Smooth muscle cell (in vitro differentiated cells): ENCODE results near the gene RPL13. TPM values are rescaled to one million over a fixed set of nuclear protein-coding genes. Genes with fewer than 3 reads are reported as not detected.

Experiments
- DNase-seq: peaks from one replicate; lab custom pipeline; 2025; ENCODE audit not compliant: unreplicated experiment; lab: John Stamatoyannopoulos, UW
- H2AFZ ChIP-seq: fragments of 200-600 bp; sonication (generic); 2 replicates; pipeline ENCODE4 v1.6.0; 2016; ENCODE audit warnings: antibody characterized with exemption, low read depth, mild to moderate bottlenecking
- H3F3A ChIP-seq: fragments of 200-600 bp; sonication (generic); 2 replicates; pipeline ENCODE4 v1.6.0; 2017; ENCODE audit warnings: antibody characterized with exemption, low read depth
- H3K27ac ChIP-seq: fragments of 200-600 bp; sonication (generic); 2 replicates; pipeline ENCODE4 v1.5.1; 2016; ENCODE audit warnings: low read depth, mild to moderate bottlenecking
- H3K27me3 ChIP-seq: fragments of 200-600 bp; sonication (generic); 2 replicates; pipeline ENCODE4 v1.6.1; 2016; ENCODE audit warnings: low read depth, mild to moderate bottlenecking
- H3K36me3 ChIP-seq: fragments of 200-600 bp; sonication (generic); 2 replicates; pipeline ENCODE4 v1.5.1; 2016; ENCODE audit warnings: low read depth
- H3K4me1 ChIP-seq: fragments of 200-600 bp; sonication (generic); 2 replicates; pipeline ENCODE4 v1.5.1; 2016; ENCODE audit warnings: low read depth
- H3K4me2 ChIP-seq: fragments of 200-600 bp; sonication (generic); 2 replicates; pipeline ENCODE4 v1.6.0; 2016; ENCODE audit warnings: mild to moderate bottlenecking
- H3K4me3 ChIP-seq: fragments of 200-600 bp; sonication (generic); 2 replicates; pipeline ENCODE4 v1.5.1; 2016; ENCODE audit warnings: mild to moderate bottlenecking
- H3K79me2 ChIP-seq: fragments of 200-600 bp; sonication (generic); 2 replicates; pipeline ENCODE4 v1.6.0; 2016; ENCODE audit warnings: low read depth, mild to moderate bottlenecking
- H3K9ac ChIP-seq: fragments of 200-600 bp; sonication (generic); 2 replicates; pipeline ENCODE4 v1.6.0; 2016; ENCODE audit warnings: low read depth
- H3K9me3 ChIP-seq: fragments of 200-600 bp; sonication (generic); replicated peaks from 2 replicates; pipeline ENCODE4 v1.5.1; 2016; ENCODE audit warnings: low read depth
- H4K20me1 ChIP-seq: fragments of 200-600 bp; sonication (generic); 2 replicates; pipeline ENCODE4 v1.6.0; 2016; ENCODE audit warnings: low read depth
- WGBS: methylation state at CpG from one replicate; pipeline ENCODE4 v1.1.7; 2016; ENCODE audit warnings: low lambda C conversion rate; 5-methylcytosine and 5-hydroxymethylcytosine counted together
- polyA plus RNA-seq: library from polyadenylated mRNA; unstranded; fragments of >200 nt; fragmentation: Nextera tagmentation; extraction: Ambion mirVana; gene quantifications from 2 replicates; pipeline ENCODE4 v1.2.1, GENCODE V29; 2016
- total RNA-seq: library from RNA; depleted of rRNA; stranded (reverse); fragments of >200 nt; gene quantifications from 2 replicates; pipeline ENCODE4 v1.2.3, GENCODE V29; 2014
- TF ChIP-seq, protein P1 (sequence below): fragments of 200-600 bp; sonication (generic); IDR thresholded peaks from 2 replicates; pipeline ENCODE4 v1.5.1; 2017; ENCODE audit warnings: borderline replicate concordance, mild to moderate bottlenecking, antibody characterized with exemption; ENCODE audit not compliant: insufficient read depth, poor library complexity, severe bottlenecking

Gene RPL13
- total and polyA plus RNA-seq, 2 experiments from 2014 or later = 1,063 to 3,917 TPM

DNA sequence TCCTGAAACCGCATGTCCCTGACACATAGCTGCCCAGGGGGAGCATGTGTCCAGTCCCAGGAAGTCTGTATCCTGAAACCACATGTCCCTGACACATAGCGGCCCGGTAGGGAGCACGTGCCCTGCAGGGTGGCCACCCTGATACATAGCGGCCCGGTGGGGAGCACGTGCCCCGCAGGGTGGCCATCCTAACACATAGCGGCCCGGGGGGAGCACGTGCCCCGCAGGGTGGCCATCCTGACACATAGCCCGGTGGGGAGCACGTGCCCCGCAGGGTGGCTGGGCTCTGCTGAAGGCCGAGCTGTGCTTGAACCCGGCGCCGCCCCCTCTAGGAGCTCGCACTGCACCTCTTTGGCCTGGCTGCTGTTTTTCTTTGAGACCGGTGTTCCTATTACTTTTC is 18.7 kb upstream of the RPL13 start:
- Histone ChIP-seq H2AFZ (no peak overlapping the region), H3K9me3 (no peaks in the 10 kb centered on the region), H3K9ac (no peak overlapping the region), H3K79me2 (no peaks in the 10 kb centered on the region), H3K27me3 (no peaks in the 10 kb centered on the region), H3K36me3 (no peaks in the 10 kb centered on the region), H3K4me2 (no peak overlapping the region), H3K27ac (no peak overlapping the region), H3F3A (no peaks in the 10 kb centered on the region), H3K4me3 (no peak overlapping the region), H4K20me1 (peaks cover 42% of the 10 kb centered on the region), H3K4me1 (no peaks in the 10 kb centered on the region)
- no peak for DNase-seq
- TF ChIP-seq, protein P1, sequence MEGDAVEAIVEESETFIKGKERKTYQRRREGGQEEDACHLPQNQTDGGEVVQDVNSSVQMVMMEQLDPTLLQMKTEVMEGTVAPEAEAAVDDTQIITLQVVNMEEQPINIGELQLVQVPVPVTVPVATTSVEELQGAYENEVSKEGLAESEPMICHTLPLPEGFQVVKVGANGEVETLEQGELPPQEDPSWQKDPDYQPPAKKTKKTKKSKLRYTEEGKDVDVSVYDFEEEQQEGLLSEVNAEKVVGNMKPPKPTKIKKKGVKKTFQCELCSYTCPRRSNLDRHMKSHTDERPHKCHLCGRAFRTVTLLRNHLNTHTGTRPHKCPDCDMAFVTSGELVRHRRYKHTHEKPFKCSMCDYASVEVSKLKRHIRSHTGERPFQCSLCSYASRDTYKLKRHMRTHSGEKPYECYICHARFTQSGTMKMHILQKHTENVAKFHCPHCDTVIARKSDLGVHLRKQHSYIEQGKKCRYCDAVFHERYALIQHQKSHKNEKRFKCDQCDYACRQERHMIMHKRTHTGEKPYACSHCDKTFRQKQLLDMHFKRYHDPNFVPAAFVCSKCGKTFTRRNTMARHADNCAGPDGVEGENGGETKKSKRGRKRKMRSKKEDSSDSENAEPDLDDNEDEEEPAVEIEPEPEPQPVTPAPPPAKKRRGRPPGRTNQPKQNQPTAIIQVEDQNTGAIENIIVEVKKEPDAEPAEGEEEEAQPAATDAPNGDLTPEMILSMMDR = no peak
- 96% methylated on average over 21 of the region's 21 CpGs for WGBS

DNA sequence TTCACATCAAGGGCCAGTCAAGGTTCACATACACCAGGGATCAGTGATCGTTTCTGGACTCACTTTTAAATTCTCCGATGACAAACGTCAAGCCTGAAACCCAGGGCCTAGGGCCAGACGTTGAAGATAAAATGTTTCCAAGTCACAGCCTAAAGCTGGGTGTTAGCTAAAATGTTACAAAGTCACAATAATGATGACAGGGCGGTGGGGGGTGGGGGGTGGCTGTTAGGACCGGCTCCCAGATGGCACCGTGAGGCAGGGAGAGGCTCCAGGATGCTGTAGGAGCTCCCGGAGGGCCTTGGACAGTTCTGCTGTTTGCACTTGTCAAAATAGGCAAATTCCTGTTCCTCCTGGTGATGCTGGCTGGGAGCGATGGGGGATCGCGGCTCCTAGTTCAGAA is 16.4 kb upstream of the RPL13 start:
- Histone ChIP-seq H3K36me3 (no peaks in the 10 kb centered on the region), H3K27me3 (no peaks in the 10 kb centered on the region), H3K9ac (no peak overlapping the region), H3F3A (no peaks in the 10 kb centered on the region), H3K9me3 (no peaks in the 10 kb centered on the region), H4K20me1 (peaks cover 20% of the 10 kb centered on the region), H3K27ac (no peak overlapping the region), H3K4me1 (no peaks in the 10 kb centered on the region), H3K4me3 (no peak overlapping the region), H2AFZ (no peak overlapping the region), H3K4me2 (no peak overlapping the region), H3K79me2 (no peaks in the 10 kb centered on the region)
- WGBS = 97% methylated on average over 11 of the region's 11 CpGs
- DNase-seq = no peak
- TF ChIP-seq, protein P1 = no peak

DNA sequence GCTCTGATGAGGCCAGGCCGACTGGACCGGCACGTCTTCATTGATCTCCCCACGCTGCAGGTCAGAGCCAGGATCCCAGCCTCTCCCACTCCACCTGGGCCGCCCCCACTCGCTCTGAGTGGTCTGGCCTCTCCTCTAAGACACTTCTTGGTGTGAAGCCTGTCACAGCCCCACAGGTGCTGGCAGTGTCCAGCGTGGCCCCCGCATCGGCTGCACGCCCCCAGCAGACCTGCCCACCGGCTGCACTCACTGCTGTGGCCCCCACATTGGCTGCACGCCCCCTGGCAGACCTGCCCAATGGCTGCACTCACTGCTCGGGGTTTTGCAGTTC is 15.8 kb upstream of the RPL13 start:
- no peaks in the 10 kb centered on the region for H3K36me3 ChIP-seq
- no peak overlapping the region for H3K4me2 ChIP-seq
- no peaks in the 10 kb centered on the region for H3K79me2 ChIP-seq
- TF ChIP-seq, protein P1 = no peak
- no peaks in the 10 kb centered on the region for H3K9me3 ChIP-seq
- no peaks in the 10 kb centered on the region for H3F3A ChIP-seq
- H3K27me3 ChIP-seq = no peaks in the 10 kb centered on the region
- H3K4me3 ChIP-seq = no peak overlapping the region
- H2AFZ ChIP-seq = no peak overlapping the region
- H3K9ac ChIP-seq = no peak overlapping the region
- DNase-seq = no peak
- H3K27ac ChIP-seq = no peak overlapping the region
- H4K20me1 ChIP-seq = peaks cover 15% of the 10 kb centered on the region
- WGBS = 93% methylated on average over 13 of the region's 13 CpGs
- H3K4me1 ChIP-seq = no peaks in the 10 kb centered on the region

DNA sequence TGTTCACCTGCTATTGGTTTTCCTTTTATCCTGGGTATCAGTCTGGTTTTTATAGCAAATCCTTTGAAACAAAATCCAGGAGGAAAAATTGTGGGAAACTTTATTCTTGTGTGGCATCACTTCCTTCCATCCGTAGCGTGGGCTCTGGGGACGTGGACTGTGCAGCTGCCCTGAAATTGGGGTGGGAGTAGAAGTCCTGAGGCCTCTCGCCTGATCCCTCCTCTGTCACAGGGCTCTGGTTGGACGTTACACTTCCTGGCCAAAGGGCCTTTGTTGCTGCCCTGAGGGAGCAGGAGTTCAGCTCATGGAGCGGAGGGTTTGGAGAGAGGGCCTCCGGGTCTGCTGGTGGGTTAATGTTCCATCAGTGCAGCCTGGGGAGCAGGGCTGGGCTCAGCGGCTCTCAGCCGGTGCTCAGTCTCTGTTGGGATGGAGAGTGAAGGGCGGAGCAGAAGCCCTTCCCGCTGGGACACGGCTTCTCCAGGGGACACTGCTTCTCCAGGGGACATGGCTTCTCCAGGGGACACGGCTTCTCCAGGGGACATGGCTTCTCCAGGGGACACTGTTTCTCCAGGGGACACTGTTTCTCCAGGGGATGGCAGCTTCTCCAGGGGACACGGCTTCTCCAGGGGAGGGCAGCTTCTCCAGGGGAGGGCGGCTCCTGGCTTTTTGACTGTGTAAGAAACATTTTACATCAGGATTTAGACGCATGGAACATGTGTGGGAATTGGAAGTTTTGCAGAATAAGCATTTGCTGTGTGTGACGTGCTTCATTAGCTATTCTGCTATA is 15.2 kb upstream of the RPL13 start:
- no peaks in the 10 kb centered on the region for H3K27me3 ChIP-seq
- WGBS = over 99% methylated on average over 17 of the region's 17 CpGs
- peaks cover 10% of the 10 kb centered on the region for H4K20me1 ChIP-seq
- H2AFZ ChIP-seq = no peak overlapping the region
- DNase-seq = no peak
- no peaks in the 10 kb centered on the region for H3F3A ChIP-seq
- H3K9me3 ChIP-seq = no peaks in the 10 kb centered on the region
- H3K4me1 ChIP-seq = no peaks in the 10 kb centered on the region
- H3K79me2 ChIP-seq = no peaks in the 10 kb centered on the region
- TF ChIP-seq, protein P1 = no peak
- no peak overlapping the region for H3K4me3 ChIP-seq
- no peak overlapping the region for H3K9ac ChIP-seq
- H3K4me2 ChIP-seq = no peak overlapping the region
- no peaks in the 10 kb centered on the region for H3K36me3 ChIP-seq
- H3K27ac ChIP-seq = no peak overlapping the region
